SW 1271 (cell line): ENCODE measurements around the gene KCNK10.
A peak's percentile ranks its signal among the peaks of the same experiment; 100 is the strongest.

Experiments
- DNase-seq, 2 experiments: peaks; one replicate each; lab custom pipeline; 2025; lab: John Stamatoyannopoulos, UW

KCNK10 gene

GRCh38 chr14:88228522-88229236 is 94.4 kb downstream of the KCNK10 start:
- DNase-seq = no peak

- DNase-seq = no peak
These were observed 95.4 kb downstream of the KCNK10 start for GRCh38 chr14:88227693-88228092.

- no peak for DNase-seq
These were observed 97.3 kb downstream of the KCNK10 start for GRCh38 chr14:88225721-88226120.

DNA sequence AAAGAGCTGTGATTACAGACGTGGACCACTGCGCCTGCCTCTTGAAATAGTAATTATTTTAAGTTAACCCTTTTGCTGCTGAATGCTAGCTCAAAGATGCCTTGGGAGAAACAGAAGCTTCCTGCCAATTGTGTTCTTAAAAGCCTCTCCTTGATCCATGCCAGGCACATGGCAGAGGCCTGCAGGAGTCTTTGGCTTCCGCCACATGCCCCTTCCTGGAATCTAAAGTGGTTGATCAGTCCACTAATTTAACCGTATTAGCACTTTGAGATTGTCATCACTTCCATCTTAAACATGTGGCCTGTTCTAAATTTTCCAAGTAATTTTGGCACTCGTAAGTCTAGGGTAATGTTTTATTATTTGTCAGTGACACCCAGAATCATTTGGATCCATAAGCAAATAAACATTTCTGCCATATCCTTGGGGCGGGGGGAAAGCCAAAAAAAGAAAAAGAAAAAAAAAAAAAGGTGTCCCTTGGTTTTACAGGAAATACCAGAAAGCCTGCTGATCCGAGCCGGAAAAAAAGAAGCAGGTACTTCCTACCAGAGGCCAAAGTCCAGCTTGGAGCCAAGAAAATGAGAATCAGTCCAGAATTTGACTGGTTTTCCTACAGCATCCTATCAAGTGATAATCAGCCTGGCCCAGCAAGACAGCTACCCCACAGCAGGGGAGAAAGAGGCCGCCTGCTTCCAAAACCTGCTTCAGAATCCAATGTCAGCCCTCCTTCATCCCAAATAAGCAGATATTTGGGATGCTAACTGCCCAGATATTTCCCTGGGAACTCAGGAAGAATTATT is 104.8 kb downstream of the KCNK10 start:
- no peak for DNase-seq

DNA sequence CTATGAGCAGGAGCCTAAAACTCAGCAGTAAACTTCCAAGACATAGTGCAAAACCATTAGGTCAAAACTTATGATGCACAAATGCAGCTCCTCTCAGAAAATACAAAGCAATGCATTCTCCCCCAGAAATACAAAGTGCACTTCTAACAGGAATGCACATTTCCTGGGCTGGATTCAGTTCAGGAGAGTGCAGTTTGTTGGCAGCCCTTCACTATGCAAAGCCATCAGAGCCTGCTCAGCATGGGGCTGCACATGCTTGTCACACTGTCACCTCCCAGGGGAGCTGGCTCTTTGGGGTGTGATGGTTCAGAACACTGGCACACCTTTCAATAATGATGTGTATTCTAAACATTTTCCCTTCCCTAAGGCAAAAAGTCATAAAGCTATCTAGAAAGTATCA is 110.4 kb downstream of the KCNK10 start:
- DNase-seq = no peak

- DNase-seq = no peak
These were observed 112.6 kb downstream of the KCNK10 start for GRCh38 chr14:88210426-88210825.

DNA sequence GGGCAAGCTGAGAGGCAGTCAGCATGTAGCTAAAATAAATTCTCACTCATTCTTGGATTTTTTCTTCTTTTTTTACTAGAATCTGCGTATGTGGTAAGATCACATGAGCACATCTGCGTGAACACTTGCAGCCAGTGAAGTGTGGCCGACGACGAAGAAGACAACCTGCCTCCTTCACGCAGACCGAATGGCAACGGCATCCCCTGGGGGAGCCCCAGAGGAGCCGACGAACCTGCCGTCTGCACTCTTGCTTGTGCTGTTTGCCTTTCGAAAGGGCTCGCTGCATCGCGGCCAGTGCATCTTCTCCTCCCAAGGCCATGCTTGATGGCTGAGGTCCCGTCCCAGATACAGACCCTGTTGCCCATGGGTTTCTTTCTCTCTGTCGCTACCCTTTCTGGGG is 113.8 kb downstream of the KCNK10 start:
- no peak for DNase-seq

- DNase-seq = no peak
These were observed 114.2 kb downstream of the KCNK10 start for GRCh38 chr14:88208858-88209257.

DNA sequence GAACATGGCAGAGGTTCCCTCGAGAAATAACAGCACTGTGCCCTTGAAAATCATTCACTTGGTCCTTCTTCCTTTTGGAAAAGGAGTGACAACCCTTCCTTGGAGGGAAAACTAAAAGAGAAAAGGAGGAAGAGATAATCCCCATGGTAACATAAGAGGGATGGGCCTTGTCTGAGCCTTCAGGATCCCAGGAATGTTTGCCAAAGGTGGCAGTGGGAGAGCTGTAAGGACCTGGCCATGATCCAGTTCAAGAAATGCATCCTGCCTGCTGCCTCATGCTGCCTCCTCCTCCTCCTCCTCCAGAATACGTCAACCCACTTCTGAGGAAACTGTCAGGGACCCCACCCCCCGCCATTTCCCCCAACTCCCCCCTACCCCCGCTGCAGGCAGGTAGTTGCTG is 118.8 kb downstream of the KCNK10 start:
- DNase-seq = no peak

- no peak for DNase-seq
These were observed 119.8 kb downstream of the KCNK10 start for GRCh38 chr14:88203291-88203690.

GRCh38 chr14:88202286-88202685 is 120.8 kb downstream of the KCNK10 start:
- no peak for DNase-seq

GRCh38 chr14:88201851-88202250 is 121.2 kb downstream of the KCNK10 start:
- no peak for DNase-seq

DNA sequence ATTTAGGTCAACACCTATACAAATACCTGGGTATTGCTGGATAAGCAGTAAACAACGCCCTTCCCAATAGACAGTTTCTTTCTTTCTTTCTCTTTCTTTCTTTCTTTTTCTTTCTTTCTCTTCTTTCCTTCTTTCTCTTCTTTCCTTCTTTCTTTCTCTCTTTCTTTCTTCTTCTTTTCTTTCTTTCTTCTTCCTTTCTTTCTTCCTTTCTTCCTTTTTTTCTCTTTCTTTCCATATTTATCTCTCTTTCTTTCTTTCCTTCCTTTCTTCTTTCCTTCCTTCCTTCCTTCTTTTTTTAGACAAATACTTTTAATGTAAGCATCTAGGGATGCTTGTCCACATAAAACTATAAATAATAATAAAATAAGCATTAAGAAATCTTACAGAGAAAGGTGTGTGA is 123.2 kb downstream of the KCNK10 start:
- DNase-seq = no peak

GRCh38 chr14:88198446-88198845 is 124.6 kb downstream of the KCNK10 start:
- no peak for DNase-seq

- no peak for DNase-seq
These were observed 126.1 kb downstream of the KCNK10 start for GRCh38 chr14:88196925-88197324.

DNA sequence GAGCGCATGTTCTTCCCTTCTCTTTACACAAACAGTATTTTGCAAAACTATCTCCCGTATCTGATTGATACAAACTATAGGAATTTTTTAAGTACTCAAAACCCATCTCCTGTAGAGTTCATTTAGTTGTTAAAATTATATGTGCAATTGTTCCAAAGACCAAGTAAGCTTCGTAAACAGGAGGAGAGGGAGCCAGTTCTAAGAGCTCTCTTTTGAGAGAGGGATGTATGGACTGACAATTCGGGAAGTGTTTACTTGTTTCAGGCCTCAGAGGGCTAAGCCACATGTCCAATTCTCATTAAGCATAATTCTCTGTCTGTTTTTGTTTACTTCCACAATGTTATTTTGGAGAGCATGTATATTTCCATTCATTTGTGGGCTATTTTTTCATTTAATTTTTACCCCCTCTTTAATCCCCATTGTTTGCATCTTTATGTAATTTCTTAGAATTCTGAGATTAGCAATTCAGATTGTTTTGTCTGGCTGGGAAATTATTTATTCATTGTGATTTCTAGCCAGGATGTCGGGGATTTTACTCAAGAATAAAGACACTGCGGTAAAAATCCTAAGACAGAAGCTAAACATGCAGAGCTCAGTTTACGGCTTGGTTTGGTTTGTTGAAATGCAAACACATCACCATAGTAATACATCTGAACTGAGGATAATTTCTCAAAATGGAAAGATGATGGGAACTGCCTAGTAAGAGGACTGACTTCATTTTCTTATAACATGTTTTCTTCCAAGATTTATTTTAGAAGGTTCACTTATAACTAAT is 126.8 kb downstream of the KCNK10 start:
- DNase-seq = no peak

DNA sequence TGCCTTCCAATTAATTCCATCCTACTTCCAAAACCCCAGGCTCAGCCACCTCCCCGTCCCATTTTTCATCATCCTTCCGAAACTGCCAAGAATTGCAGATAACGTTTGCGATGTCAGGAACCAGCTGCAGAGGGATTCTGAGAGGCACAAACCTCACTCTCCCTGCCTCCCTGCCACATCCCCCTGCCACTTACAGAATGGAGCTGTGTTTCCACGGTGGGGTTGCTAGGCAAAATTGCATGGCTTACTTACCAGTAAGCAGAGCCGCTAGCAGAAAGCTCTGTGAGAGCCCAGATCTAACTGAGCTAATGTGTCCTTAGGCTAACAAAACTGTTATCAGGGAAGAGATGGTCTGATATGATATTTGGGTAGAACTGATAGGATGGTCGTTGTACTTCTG is 127.4 kb downstream of the KCNK10 start:
- DNase-seq = no peak

DNA sequence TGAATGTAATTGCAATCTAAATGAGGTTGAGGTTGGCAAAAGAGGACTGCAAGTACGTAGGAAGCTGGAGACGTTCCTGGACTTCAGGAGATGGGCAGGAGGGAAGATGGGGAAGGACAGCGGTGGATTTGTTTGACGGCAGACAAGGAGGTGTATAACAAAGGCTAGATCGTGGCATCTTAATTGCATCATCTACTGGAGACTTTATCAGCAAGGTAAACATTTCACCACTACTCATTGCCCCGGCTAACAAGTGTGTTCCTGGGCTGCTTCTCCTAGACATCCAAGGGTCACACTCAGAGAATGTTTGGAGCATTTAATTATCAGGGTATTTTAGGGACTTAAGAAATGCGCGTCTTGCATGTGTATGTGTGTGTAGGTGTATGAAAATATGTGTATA is 128.5 kb downstream of the KCNK10 start:
- no peak for DNase-seq

DNA sequence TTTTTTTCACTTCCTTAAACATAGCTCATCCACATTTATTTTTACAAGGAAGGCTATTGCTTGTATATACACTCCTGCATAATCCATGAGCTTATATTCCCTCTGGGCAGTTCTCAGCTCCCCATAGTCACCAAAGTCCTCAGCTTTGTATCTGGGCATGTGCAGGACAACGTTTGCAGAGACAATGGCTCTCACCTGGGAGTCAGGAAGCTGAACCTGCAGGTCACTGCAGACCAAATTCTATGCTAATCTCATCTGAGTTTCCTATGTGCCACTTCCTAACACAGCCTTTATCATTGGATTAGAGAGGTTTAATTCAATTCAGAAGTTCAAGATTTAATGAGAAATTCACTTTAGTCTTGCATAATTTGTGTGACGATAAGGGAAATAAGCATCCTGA is 131.5 kb downstream of the KCNK10 start:
- no peak for DNase-seq

- DNase-seq = peak in 1 of 2 experiments; percentile 55
These were observed 133.5 kb downstream of the KCNK10 start for GRCh38 chr14:88189417-88190191.

DNA sequence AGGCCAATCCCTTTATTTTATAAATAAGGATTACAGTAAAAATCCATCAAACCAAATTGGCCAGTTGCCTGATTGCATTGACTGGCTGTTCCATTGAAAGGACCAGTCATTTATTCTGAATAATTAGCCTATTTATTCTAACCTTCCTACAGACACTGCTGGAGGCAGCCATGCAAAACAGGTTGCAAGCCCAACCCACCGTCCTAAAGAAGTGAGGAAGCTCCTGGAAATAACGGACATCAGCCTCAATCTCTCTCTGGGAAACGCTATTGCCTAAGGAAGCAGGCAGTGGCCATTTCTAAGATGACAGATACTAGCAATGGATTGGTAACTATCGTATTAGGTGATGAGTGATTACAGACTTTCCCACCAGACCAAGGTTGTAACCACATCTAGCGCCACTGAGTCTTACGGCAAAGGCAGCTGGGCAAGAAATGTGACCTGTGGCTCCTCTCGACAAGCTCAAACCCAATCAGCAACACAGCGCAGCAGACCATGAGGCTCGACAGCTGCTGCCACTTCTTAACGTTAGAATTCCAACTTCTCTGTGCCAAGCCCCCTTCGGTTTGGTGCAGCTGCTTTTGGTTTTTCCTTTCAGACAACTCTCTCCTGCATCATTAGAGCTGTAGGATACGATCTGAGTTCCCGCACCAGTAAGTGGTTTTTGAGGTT is 134.2 kb downstream of the KCNK10 start:
- no peak for DNase-seq
